Upper lobe of left lung (tissue), 4 donors: ENCODE measurements around the gene ABCA13.

Experiments
- EP300 ChIP-seq, 4 donors: sonication (generic); formaldehyde crosslinking; IDR thresholded peaks; one replicate each; pipeline ENCODE4 v1.5.1; 2017; ENCODE audit warnings: antibody characterized with exemption in 4 of 4, control low read depth in 2 of 4
- POLR2A ChIP-seq, 4 donors: fragments of 450-650 bp; IDR thresholded peaks; one replicate each; pipeline ENCODE4 v1.5.1; 2016 to 2017; ENCODE audit warnings: antibody characterized with exemption in 4 of 4, mild to moderate bottlenecking in 2 of 4
- POLR2AphosphoS5 ChIP-seq, 2 donors: sonication (generic); formaldehyde crosslinking; IDR thresholded peaks; one replicate each; pipeline ENCODE4 v1.5.1; 2017; ENCODE audit warnings: antibody characterized with exemption in 2 of 2
- TF ChIP-seq, protein P1 (sequence below), 6 experiments: fragments of 450-650 bp in 4 of 6; fragments of 200-600 bp in 2 of 6; sonication (generic) in 2 of 6; IDR thresholded peaks; one replicate each; pipeline ENCODE4 v1.5.1; 2016 to 2019; ENCODE audit warnings: antibody characterized with exemption in 6 of 6

DNA sequence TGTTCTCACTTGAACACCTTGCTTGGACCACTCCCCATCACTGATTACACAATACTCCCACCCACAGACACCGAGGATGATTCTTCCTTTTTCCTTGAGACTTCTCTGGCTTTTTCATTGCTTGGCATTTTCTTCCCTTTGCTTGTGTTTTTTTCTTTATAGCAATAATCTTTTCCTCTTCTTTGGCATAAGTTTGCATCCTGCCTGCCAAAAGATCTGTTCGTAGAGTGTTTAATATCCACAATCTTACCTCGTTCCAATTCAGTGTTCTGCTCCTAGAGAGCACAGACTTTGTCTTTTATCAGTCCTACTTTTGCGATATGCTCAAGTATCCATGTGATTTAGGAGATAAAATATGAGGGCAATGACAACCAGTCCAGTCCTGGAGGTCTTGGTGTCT is 449.8 kb downstream of the ABCA13 start:
- TF ChIP-seq EP300 (IDR thresholded peaks at IDR 0.05) (no peak), POLR2A (IDR thresholded peaks at IDR 0.05) (no peak), POLR2AphosphoS5 (IDR thresholded peaks at IDR 0.05) (no peak)
- TF ChIP-seq, protein P1, sequence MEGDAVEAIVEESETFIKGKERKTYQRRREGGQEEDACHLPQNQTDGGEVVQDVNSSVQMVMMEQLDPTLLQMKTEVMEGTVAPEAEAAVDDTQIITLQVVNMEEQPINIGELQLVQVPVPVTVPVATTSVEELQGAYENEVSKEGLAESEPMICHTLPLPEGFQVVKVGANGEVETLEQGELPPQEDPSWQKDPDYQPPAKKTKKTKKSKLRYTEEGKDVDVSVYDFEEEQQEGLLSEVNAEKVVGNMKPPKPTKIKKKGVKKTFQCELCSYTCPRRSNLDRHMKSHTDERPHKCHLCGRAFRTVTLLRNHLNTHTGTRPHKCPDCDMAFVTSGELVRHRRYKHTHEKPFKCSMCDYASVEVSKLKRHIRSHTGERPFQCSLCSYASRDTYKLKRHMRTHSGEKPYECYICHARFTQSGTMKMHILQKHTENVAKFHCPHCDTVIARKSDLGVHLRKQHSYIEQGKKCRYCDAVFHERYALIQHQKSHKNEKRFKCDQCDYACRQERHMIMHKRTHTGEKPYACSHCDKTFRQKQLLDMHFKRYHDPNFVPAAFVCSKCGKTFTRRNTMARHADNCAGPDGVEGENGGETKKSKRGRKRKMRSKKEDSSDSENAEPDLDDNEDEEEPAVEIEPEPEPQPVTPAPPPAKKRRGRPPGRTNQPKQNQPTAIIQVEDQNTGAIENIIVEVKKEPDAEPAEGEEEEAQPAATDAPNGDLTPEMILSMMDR (IDR thresholded peaks at IDR 0.05): no peak
